Peyer's patch (tissue), 4 donors: Measurements from ENCODE around the gene KCNS3. TPM values are rescaled to one million over a fixed set of nuclear protein-coding genes. Genes with fewer than 3 reads are reported as not detected.

Source experiments
- DNase-seq, 3 donors: peaks; one replicate each; pipeline ENCODE4 v3.0.0-alpha.2; 2017 to 2019
- H3K27ac ChIP-seq, 4 donors: fragments of 200-600 bp; sonication (generic); one replicate each; pipeline ENCODE4 v1.5.1; 2016 to 2019
- H3K27me3 ChIP-seq, 2 donors: fragments of 200-600 bp; sonication (generic); one replicate each; pipeline ENCODE4 v1.5.1; 2019
- H3K36me3 ChIP-seq, 3 donors: fragments of 200-600 bp; sonication (generic); one replicate each; pipeline ENCODE4 v1.5.1; 2016 to 2019
- H3K4me1 ChIP-seq, 4 donors: fragments of 200-600 bp; sonication (generic); one replicate each; pipeline ENCODE4 v1.5.1; 2016 to 2019
- H3K4me3 ChIP-seq, 4 donors: fragments of 200-600 bp; sonication (generic); 1 replicate in 3 of 4; 2 replicates in 1 of 4; pipeline ENCODE4 v1.5.1; 2016 to 2019; ENCODE audit warnings: mild to moderate bottlenecking in 1 of 4
- H3K9me3 ChIP-seq, 4 donors: fragments of 200-600 bp; sonication (generic); one replicate each; pipeline ENCODE4 v1.5.1; 2016 to 2019; ENCODE audit warnings: mild to moderate bottlenecking in 1 of 4
- CTCF ChIP-seq, 6 experiments: fragments of 450-650 bp in 4 of 6; fragments of 200-600 bp in 2 of 6; sonication (generic) in 1 of 6; IDR thresholded peaks; one replicate each; pipeline ENCODE4 v1.5.1; 2017 to 2019; ENCODE audit warnings: antibody characterized with exemption in 6 of 6, mild to moderate bottlenecking in 3 of 6, moderate library complexity in 1 of 6
- POLR2A ChIP-seq, 2 donors: fragments of 450-650 bp; IDR thresholded peaks; one replicate each; pipeline ENCODE4 v1.5.1; 2017; ENCODE audit warnings: antibody characterized with exemption in 2 of 2, mild to moderate bottlenecking in 2 of 2, moderate library complexity in 2 of 2
- total RNA-seq, 4 donors: library from RNA; depleted of rRNA; stranded (reverse); fragments of >200 nt; gene quantifications; one replicate each; pipeline ENCODE4 v1.1.0, GENCODE V29; 2016

The KCNS3 gene
- total RNA-seq, 4 donors from 2014 or later, result 1.6 to 76.7 (median 12.7) TPM

GRCh38 chr2:17864676-17865075, 13.8 kb upstream of the KCNS3 start:
- no peaks in the 10 kb centered on the region for H3K27me3 ChIP-seq
- no peaks in the 10 kb centered on the region for H3K4me1 ChIP-seq
- no peaks in the 10 kb centered on the region for H3K9me3 ChIP-seq
- DNase-seq, result no peak
- TF ChIP-seq POLR2A (IDR thresholded peaks at IDR 0.05) (no peak), CTCF (IDR thresholded peaks at IDR 0.05) (no peak)
- H3K36me3 ChIP-seq, result no peaks in the 10 kb centered on the region
- no peak overlapping the region for H3K27ac ChIP-seq
- H3K4me3 ChIP-seq, result no peak overlapping the region

GRCh38 chr2:17867133-17867532, 11.3 kb upstream of the KCNS3 start:
- Histone ChIP-seq H3K4me3 (no peak overlapping the region), H3K27me3 (no peaks in the 10 kb centered on the region), H3K4me1 (no peaks in the 10 kb centered on the region), H3K9me3 (no peaks in the 10 kb centered on the region), H3K36me3 (no peaks in the 10 kb centered on the region), H3K27ac (no peak overlapping the region)
- no peak for DNase-seq
- TF ChIP-seq CTCF (IDR thresholded peaks at IDR 0.05) (no peak), POLR2A (IDR thresholded peaks at IDR 0.05) (no peak)

GRCh38 chr2:17869128-17869527, 9.3 kb upstream of the KCNS3 start:
- no peak overlapping the region for H3K4me3 ChIP-seq
- no peaks in the 10 kb centered on the region for H3K4me1 ChIP-seq
- H3K36me3 ChIP-seq, result no peaks in the 10 kb centered on the region
- TF ChIP-seq CTCF (IDR thresholded peaks at IDR 0.05) (no peak), POLR2A (IDR thresholded peaks at IDR 0.05) (no peak)
- no peaks in the 10 kb centered on the region for H3K27me3 ChIP-seq
- no peak for DNase-seq
- no peaks in the 10 kb centered on the region for H3K9me3 ChIP-seq
- no peak overlapping the region for H3K27ac ChIP-seq

GRCh38 chr2:17871639-17872038, 6.8 kb upstream of the KCNS3 start:
- no peak for DNase-seq
- H3K36me3 ChIP-seq, result no peaks in the 10 kb centered on the region
- H3K9me3 ChIP-seq, result no peaks in the 10 kb centered on the region
- H3K27me3 ChIP-seq, result no peaks in the 10 kb centered on the region
- no peaks in the 10 kb centered on the region for H3K4me1 ChIP-seq
- TF ChIP-seq POLR2A (IDR thresholded peaks at IDR 0.05) (no peak), CTCF (IDR thresholded peaks at IDR 0.05) (no peak)
- no peak overlapping the region for H3K4me3 ChIP-seq
- no peak overlapping the region for H3K27ac ChIP-seq

GRCh38 chr2:17873021-17873420, 5.4 kb upstream of the KCNS3 start:
- H3K36me3 ChIP-seq, result no peaks in the 10 kb centered on the region
- H3K27me3 ChIP-seq, result no peaks in the 10 kb centered on the region
- H3K9me3 ChIP-seq, result no peaks in the 10 kb centered on the region
- no peak for TF ChIP-seq CTCF (IDR thresholded peaks at IDR 0.05)
- no peak for TF ChIP-seq POLR2A (IDR thresholded peaks at IDR 0.05)
- no peak for DNase-seq
- no peak overlapping the region for H3K4me3 ChIP-seq
- no peak overlapping the region for H3K27ac ChIP-seq
- peaks cover 0 to under 1% (median 0%) of the 10 kb centered on the region in 4 donors for H3K4me1 ChIP-seq

- Histone ChIP-seq H3K4me3 (no peak overlapping the region), H3K36me3 (no peaks in the 10 kb centered on the region), H3K27me3 (no peaks in the 10 kb centered on the region), H3K4me1 (peaks cover 0 to 8% (median 4%) of the 10 kb centered on the region in 4 donors), H3K9me3 (no peaks in the 10 kb centered on the region), H3K27ac (no peak overlapping the region)
- no peak for DNase-seq
- TF ChIP-seq POLR2A (IDR thresholded peaks at IDR 0.05) (no peak), CTCF (IDR thresholded peaks at IDR 0.05) (no peak)
These were observed 1.9 kb upstream of the KCNS3 start for GRCh38 chr2:17876590-17876989.
